IMR-90 (cell line): ENCODE results near the gene SLC30A1. TPM values are rescaled to one million over a fixed set of nuclear protein-coding genes. Genes with fewer than 3 reads are reported as not detected.

Experiments used
- ATAC-seq: fragments of 200-7000 bp; cut with Tn5 transposase; 2 replicates; pipeline ENCODE4 v1.9.1; 2020; ENCODE audit warnings: low read depth, mild to moderate bottlenecking, moderate library complexity
- BruUV-seq: library from RNA; stranded (reverse); fragments of 400-500 nt; replicated peaks from 2 replicates; lab custom pipeline; 2021; lab: Mats Ljungman, UMichigan
- CTCF ChIA-PET: fragments of 300-600 bp; formaldehyde crosslinking; extraction: SDS; loops from one replicate; lab custom pipeline; 2021; ENCODE audit warnings: antibody characterized with exemption; lab: Yijun Ruan, JAX
- POLR2A ChIA-PET: fragments of 300-600 bp; sonication (Branson Sonifier 250); formaldehyde crosslinking; loops from one replicate; lab custom pipeline; 2022; ENCODE audit warnings: antibody characterized with exemption; ENCODE audit not compliant: unreplicated experiment; lab: Charles Lee
- DNase-seq: peaks from one replicate; pipeline ENCODE4 v3.0.0; 2013
- H2AFZ ChIP-seq: replicated peaks from 2 replicates; pipeline ENCODE3; 2013; ENCODE audit warnings: low read length, mild to moderate bottlenecking; ENCODE audit not compliant: poor library complexity
- H2AK5ac ChIP-seq: 2 replicates; pipeline ENCODE4 v1.6.1; 2013; ENCODE audit warnings: low read depth, low read length, inconsistent platforms
- H2AK9ac ChIP-seq: replicated peaks from 2 replicates; pipeline ENCODE3; 2013; ENCODE audit warnings: mild to moderate bottlenecking, low read depth, low read length, moderate library complexity; ENCODE audit not compliant: poor library complexity
- H2BK120ac ChIP-seq: 2 replicates; pipeline ENCODE4 v1.6.1; 2013; ENCODE audit warnings: low read depth, low read length, inconsistent platforms
- H2BK15ac ChIP-seq: 3 replicates; pipeline ENCODE4 v1.6.1; 2013; ENCODE audit warnings: low read depth, low read length, inconsistent platforms
- H2BK20ac ChIP-seq: 2 replicates; pipeline ENCODE4 v1.6.1; 2013; ENCODE audit warnings: low read depth, mild to moderate bottlenecking, inconsistent platforms, low read length, moderate library complexity
- H2BK5ac ChIP-seq: 2 replicates; pipeline ENCODE4 v1.6.1; 2013; ENCODE audit warnings: mild to moderate bottlenecking, low read depth, low read length, inconsistent platforms; ENCODE audit not compliant: poor library complexity, severe bottlenecking
- H3K14ac ChIP-seq: replicated peaks from 2 replicates; pipeline ENCODE4 v1.6.1; 2013; ENCODE audit warnings: low read depth, low read length, inconsistent platforms
- H3K18ac ChIP-seq: 2 replicates; pipeline ENCODE4 v1.6.1; 2013; ENCODE audit warnings: low read depth, low read length, control low read depth
- H3K23ac ChIP-seq: 2 replicates; pipeline ENCODE4 v1.6.1; 2013; ENCODE audit warnings: low read depth, low read length, inconsistent platforms
- H3K27ac ChIP-seq: 2 replicates; pipeline ENCODE4 v1.5.1; 2013; ENCODE audit warnings: mild to moderate bottlenecking, control low read depth, low read length; ENCODE audit not compliant: insufficient read depth
- H3K27me3 ChIP-seq: 2 replicates; pipeline ENCODE4 v1.6.1; 2013; ENCODE audit warnings: low read length; ENCODE audit not compliant: control insufficient read depth, insufficient read depth
- H3K36me3 ChIP-seq: 2 replicates; pipeline ENCODE4 v1.6.1; 2013; ENCODE audit warnings: low read length, mixed read lengths; ENCODE audit not compliant: control insufficient read depth, insufficient read depth
- H3K4ac ChIP-seq: 2 replicates; pipeline ENCODE4 v1.6.1; 2013; ENCODE audit warnings: low read depth, low read length, inconsistent platforms
- H3K4me1 ChIP-seq: 2 replicates; pipeline ENCODE4 v1.6.1; 2013; ENCODE audit warnings: low read length, mixed read lengths; ENCODE audit not compliant: control insufficient read depth, insufficient read depth
- H3K4me2 ChIP-seq: 2 replicates; pipeline ENCODE4 v1.6.1; 2013; ENCODE audit warnings: low read depth, mild to moderate bottlenecking, control low read depth, low read length, moderate library complexity
- H3K4me3 ChIP-seq: 2 replicates; pipeline ENCODE4 v1.5.1; 2013; ENCODE audit warnings: low read depth, mild to moderate bottlenecking, control low read depth, low read length, moderate library complexity; ENCODE audit not compliant: insufficient read depth
- H3K56ac ChIP-seq: 2 replicates; pipeline ENCODE4 v1.6.1; 2013; ENCODE audit warnings: low read length, inconsistent platforms; ENCODE audit not compliant: insufficient read depth; ENCODE audit errors: extremely low read depth
- H3K79me1 ChIP-seq, 2 experiments: 2 replicates each; pipeline ENCODE4 v1.6.1; 2013; ENCODE audit warnings: low read length in 2 of 2, inconsistent platforms in 1 of 2, low read depth in 1 of 2
- H3K9ac ChIP-seq: 2 replicates; pipeline ENCODE4 v1.6.1; 2013; ENCODE audit warnings: low read depth, low read length, control low read depth
- H3K9me1 ChIP-seq: 2 replicates; pipeline ENCODE4 v1.6.1; 2013; ENCODE audit warnings: low read length, inconsistent platforms; ENCODE audit not compliant: insufficient read depth
- H3K9me3 ChIP-seq: 2 replicates; pipeline ENCODE4 v1.6.1; 2013; ENCODE audit warnings: low read length; ENCODE audit not compliant: control insufficient read depth, insufficient read depth
- H4K20me1 ChIP-seq: 2 replicates; pipeline ENCODE4 v1.6.1; 2013; ENCODE audit warnings: low read length, inconsistent platforms; ENCODE audit not compliant: insufficient read depth
- H4K5ac ChIP-seq: 2 replicates; pipeline ENCODE4 v1.6.1; 2013; ENCODE audit warnings: mild to moderate bottlenecking, low read depth, low read length, control low read depth
- H4K8ac ChIP-seq, 2 experiments: 2 replicates each; pipeline ENCODE4 v1.6.1; 2013; ENCODE audit warnings: low read depth in 2 of 2, low read length in 2 of 2, control low read depth in 1 of 2, inconsistent platforms in 1 of 2
- H4K91ac ChIP-seq: 2 replicates; pipeline ENCODE4 v1.6.1; 2013; ENCODE audit warnings: low read depth, low read length, inconsistent platforms; ENCODE audit not compliant: insufficient read depth
- BHLHE40 ChIP-seq: fragments of 150-350 bp; IDR thresholded peaks from 2 replicates; pipeline ENCODE4 v1.6.1; 2016; ENCODE audit warnings: mild to moderate bottlenecking, low read depth, low read length
- CEBPB ChIP-seq: IDR thresholded peaks from 2 replicates; pipeline ENCODE4 v1.6.1; 2012; ENCODE audit warnings: low read depth, low read length, improper control_type of control experiment
- FOS ChIP-seq: fragments of 150-350 bp; IDR thresholded peaks from 2 replicates; pipeline ENCODE4 v1.6.1; 2016; ENCODE audit warnings: low read depth, low read length
- MAFK ChIP-seq: IDR thresholded peaks from 2 replicates; pipeline ENCODE4 v1.6.1; 2012; ENCODE audit warnings: low read depth, low read length, improper control_type of control experiment
- MAZ ChIP-seq: IDR thresholded peaks from 2 replicates; pipeline ENCODE4 v1.6.1; 2012; ENCODE audit warnings: low read depth, mild to moderate bottlenecking, low read length, improper control_type of control experiment, moderate library complexity, borderline replicate concordance
- MXI1 ChIP-seq: IDR thresholded peaks from 2 replicates; pipeline ENCODE4 v1.6.1; 2012; ENCODE audit warnings: low read depth, mild to moderate bottlenecking, low read length, moderate library complexity, borderline replicate concordance
- NFE2L2 ChIP-seq: fragments of 150-350 bp; IDR thresholded peaks from 2 replicates; pipeline ENCODE4 v1.6.1; 2016; ENCODE audit warnings: low read depth, mild to moderate bottlenecking, low read length
- POLR2A ChIP-seq: IDR thresholded peaks from 2 replicates; pipeline ENCODE4 v1.6.1; 2012; ENCODE audit warnings: mild to moderate bottlenecking, low read depth, low read length
- RAD21 ChIP-seq: IDR thresholded peaks from 2 replicates; pipeline ENCODE4 v1.6.1; 2012; ENCODE audit warnings: low read length, improper control_type of control experiment
- RCOR1 ChIP-seq: IDR thresholded peaks from 2 replicates; pipeline ENCODE4 v1.6.1; 2012; ENCODE audit warnings: mild to moderate bottlenecking, low read length, improper control_type of control experiment; ENCODE audit not compliant: insufficient replicate concordance
- RFX5 ChIP-seq: IDR thresholded peaks from 2 replicates; pipeline ENCODE4 v1.8.0; 2012; ENCODE audit warnings: low read depth, mild to moderate bottlenecking, low read length, moderate library complexity
- SMC3 ChIP-seq: fragments of 150-350 bp; IDR thresholded peaks from 2 replicates; pipeline ENCODE4 v1.6.1; 2016; ENCODE audit warnings: low read depth, mild to moderate bottlenecking, antibody characterized with exemption, low read length, moderate library complexity
- WGBS, 2 experiments: methylation state at CpG; one replicate each; pipeline versions ENCODE4 v1.1.5 to v1.1.7; 2013; ENCODE audit warnings: missing lambda C conversion rate in 2 of 2; ENCODE audit not compliant: insufficient read length in 1 of 2; ENCODE audit errors: extremely low coverage in 2 of 2; 5-methylcytosine and 5-hydroxymethylcytosine counted together
- dilution Hi-C: fragments of 300-500 bp; cut with HindIII; formaldehyde crosslinking; loops from one replicate; pipeline ENCODE4 v1.14.3; 2018; ENCODE audit warnings: low sequenced_read_pairs; ENCODE audit not compliant: unreplicated experiment
- in situ Hi-C: fragments of 300-500 bp; cut with MboI; formaldehyde crosslinking; loops from 3 replicates; pipeline ENCODE4 v1.14.3; 2019; ENCODE audit warnings: low sequenced_read_pairs, inconsistent platforms, mixed read lengths
- intact Hi-C: fragments of 100-400 bp; cut with micrococcal nuclease; formaldehyde crosslinking; loops from 2 replicates; pipeline ENCODE4 v1.10.0; 2022
- polyA plus RNA-seq, 3 experiments: library from polyadenylated mRNA; depleted of rRNA; stranded (reverse); fragments of >200 nt; gene quantifications; 2 replicates each; pipeline ENCODE4 v1.2.3, GENCODE V29; 2012; ENCODE audit warnings: low replicate concordance in 1 of 3
- total RNA-seq: library from RNA; depleted of rRNA; stranded (reverse); fragments of >200 nt; gene quantifications from 2 replicates; pipeline ENCODE4 v1.2.3, GENCODE V29; 2012
- TF ChIP-seq, protein P1 (sequence below): fragments of 150-350 bp; IDR thresholded peaks from 2 replicates; pipeline ENCODE4 v1.6.1; 2017; ENCODE audit warnings: mild to moderate bottlenecking, antibody characterized with exemption, low read length, low read depth
- TF ChIP-seq, protein P2 (sequence below): fragments of 150-350 bp; IDR thresholded peaks from 2 replicates; pipeline ENCODE4 v1.6.1; 2016; ENCODE audit warnings: low read depth, mild to moderate bottlenecking, low read length, moderate library complexity, borderline replicate concordance
- TF ChIP-seq, protein P3 (sequence below): conservative IDR thresholded peaks from 2 replicates; pipeline ENCODE4 v1.5.1; 2012; ENCODE audit warnings: mild to moderate bottlenecking, low read depth, low read length, improper control_type of control experiment

The SLC30A1 gene
- total and polyA plus RNA-seq, 2 of the 4 experiments (the other 2 are of a cell fraction), result 5.4 to 8.4 TPM

DNA sequence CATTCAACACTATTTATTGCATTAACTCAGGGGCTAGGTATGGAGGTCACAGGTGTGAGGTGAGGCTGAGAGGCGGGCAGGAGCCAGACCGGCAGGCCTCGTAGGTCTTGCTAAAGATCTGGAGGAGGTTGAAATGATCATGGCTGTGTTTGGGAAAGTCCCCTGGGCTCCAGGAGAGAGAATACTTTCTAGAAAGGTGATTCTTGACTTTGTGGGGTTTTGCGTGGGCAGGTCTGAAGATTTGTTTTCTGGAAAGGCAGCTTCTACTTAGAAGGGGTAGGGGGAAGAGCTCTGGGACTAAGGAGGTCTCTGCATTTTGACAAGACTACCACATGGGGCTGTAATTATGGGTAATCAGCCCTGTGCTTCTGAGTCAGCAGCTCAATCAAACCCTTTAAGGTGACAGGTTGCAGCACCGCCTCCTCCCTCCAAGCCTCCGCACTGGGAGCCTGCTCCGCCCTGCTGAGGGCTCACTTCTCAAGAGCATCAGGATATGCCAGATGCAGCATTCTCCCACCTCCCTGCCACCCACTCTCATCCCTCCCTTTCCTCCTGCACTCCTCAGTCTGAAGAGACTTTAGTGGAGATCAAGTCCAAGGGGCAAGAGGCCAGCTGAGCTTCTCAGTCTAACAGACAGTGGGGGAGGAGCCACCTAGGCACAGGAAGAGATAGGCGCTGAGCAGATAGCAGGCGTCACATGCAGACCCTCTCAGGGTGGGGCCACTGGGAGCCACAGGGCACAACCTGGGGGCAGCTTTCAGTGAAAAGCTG is 30.5 kb downstream of the SLC30A1 start:
- Histone ChIP-seq H2AK9ac (no peak overlapping the region), H4K8ac (no peak overlapping the region), H3K36me3 (no peaks in the 10 kb centered on the region), H3K14ac (no peak overlapping the region), H4K5ac (no peak overlapping the region), H3K4me1 (peaks cover 4% of the 10 kb centered on the region), H3K4me2 (no peak overlapping the region), H2BK20ac (no peak overlapping the region), H3K4me3 (no peak overlapping the region), H3K79me1 (no peaks in the 10 kb centered on the region), H2BK5ac (no peak overlapping the region), H2BK15ac (no peak overlapping the region), H3K23ac (no peak overlapping the region), H4K20me1 (no peaks in the 10 kb centered on the region), H3K9me1 (no peaks in the 10 kb centered on the region), H3K56ac (no peak overlapping the region), H3K4ac (no peak overlapping the region), H3K27me3 (no peaks in the 10 kb centered on the region), H4K91ac (no peak overlapping the region), H3K18ac (no peak overlapping the region), H3K27ac (no peak overlapping the region), H2AK5ac (0 out of 2 replicates have a peak overlapping the region, but pooled peaks have one; percentile 37), H3K9ac (no peak overlapping the region), H2AFZ (peak overlapping the region; percentile 32), H3K9me3 (no peaks in the 10 kb centered on the region), H2BK120ac (no peak overlapping the region)
- ATAC-seq (no peak), DNase-seq (no peak)
- no TSS peak for BruUV-seq
- in situ Hi-C loops, result no loop called here
- POLR2A ChIA-PET, result no interaction called here
- CTCF ChIA-PET, result interaction anchor here (0.5 to 1.0 kb wide), 2 partner anchors 17 to 312 kb away, joined by 3 to 4 read pairs; no protein-coding TSS in a partner anchor
- 94% methylated on average over 5 of the region's 9 CpGs; no CpG with 5 or more reads in 1 of the 2 experiments for WGBS, 2 experiments
- intact Hi-C loops, result no loop called here
- dilution Hi-C loops, result no loop called here
- TF ChIP-seq POLR2A (no peak), MXI1 (no peak), CEBPB (no peak), SMC3 (no peak), MAFK (no peak), RFX5 (no peak), RAD21 (no peak), NFE2L2 (no peak), BHLHE40 (no peak), FOS (no peak), MAZ (no peak), RCOR1 (no peak)
- TF ChIP-seq, protein P1, sequence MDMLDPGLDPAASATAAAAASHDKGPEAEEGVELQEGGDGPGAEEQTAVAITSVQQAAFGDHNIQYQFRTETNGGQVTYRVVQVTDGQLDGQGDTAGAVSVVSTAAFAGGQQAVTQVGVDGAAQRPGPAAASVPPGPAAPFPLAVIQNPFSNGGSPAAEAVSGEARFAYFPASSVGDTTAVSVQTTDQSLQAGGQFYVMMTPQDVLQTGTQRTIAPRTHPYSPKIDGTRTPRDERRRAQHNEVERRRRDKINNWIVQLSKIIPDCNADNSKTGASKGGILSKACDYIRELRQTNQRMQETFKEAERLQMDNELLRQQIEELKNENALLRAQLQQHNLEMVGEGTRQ, result no peak
- TF ChIP-seq, protein P2, sequence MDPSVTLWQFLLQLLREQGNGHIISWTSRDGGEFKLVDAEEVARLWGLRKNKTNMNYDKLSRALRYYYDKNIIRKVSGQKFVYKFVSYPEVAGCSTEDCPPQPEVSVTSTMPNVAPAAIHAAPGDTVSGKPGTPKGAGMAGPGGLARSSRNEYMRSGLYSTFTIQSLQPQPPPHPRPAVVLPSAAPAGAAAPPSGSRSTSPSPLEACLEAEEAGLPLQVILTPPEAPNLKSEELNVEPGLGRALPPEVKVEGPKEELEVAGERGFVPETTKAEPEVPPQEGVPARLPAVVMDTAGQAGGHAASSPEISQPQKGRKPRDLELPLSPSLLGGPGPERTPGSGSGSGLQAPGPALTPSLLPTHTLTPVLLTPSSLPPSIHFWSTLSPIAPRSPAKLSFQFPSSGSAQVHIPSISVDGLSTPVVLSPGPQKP, result no peak
- TF ChIP-seq, protein P3, sequence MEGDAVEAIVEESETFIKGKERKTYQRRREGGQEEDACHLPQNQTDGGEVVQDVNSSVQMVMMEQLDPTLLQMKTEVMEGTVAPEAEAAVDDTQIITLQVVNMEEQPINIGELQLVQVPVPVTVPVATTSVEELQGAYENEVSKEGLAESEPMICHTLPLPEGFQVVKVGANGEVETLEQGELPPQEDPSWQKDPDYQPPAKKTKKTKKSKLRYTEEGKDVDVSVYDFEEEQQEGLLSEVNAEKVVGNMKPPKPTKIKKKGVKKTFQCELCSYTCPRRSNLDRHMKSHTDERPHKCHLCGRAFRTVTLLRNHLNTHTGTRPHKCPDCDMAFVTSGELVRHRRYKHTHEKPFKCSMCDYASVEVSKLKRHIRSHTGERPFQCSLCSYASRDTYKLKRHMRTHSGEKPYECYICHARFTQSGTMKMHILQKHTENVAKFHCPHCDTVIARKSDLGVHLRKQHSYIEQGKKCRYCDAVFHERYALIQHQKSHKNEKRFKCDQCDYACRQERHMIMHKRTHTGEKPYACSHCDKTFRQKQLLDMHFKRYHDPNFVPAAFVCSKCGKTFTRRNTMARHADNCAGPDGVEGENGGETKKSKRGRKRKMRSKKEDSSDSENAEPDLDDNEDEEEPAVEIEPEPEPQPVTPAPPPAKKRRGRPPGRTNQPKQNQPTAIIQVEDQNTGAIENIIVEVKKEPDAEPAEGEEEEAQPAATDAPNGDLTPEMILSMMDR, result no peak
